A549 (cell line): Measurements from ENCODE around the gene CUL4B. TPM values are rescaled to one million over a fixed set of nuclear protein-coding genes. Genes with fewer than 3 reads are reported as not detected.
"Not testable (repeated sequence)": the region's sequence is repeated elsewhere in the genome, so short reads cannot be mapped to it uniquely, and the experiment has no call there.

Experiments used
- ATAC-seq, 2 experiments: fragments of 200-7000 bp in 1 of 2; fragments of >200 bp in 1 of 2; cut with Nextera tagmentation in 1 of 2; cut with Tn5 transposase in 1 of 2; 3 replicates each; pipeline versions ENCODE4 v1.8.0 to v1.9.1; 2018 to 2020; ENCODE audit warnings: mild to moderate bottlenecking in 1 of 2, moderate library complexity in 1 of 2
- CTCF ChIA-PET: fragments of 300-600 bp; sonication (Branson Sonifier 250); formaldehyde crosslinking; extraction: SDS; loops from one replicate; lab custom pipeline; 2021; ENCODE audit warnings: antibody characterized with exemption, inconsistent platforms; lab: Yijun Ruan, JAX
- POLR2A ChIA-PET: fragments of 350-600 bp; formaldehyde crosslinking; extraction: SDS; loops from one replicate; lab custom pipeline; 2021; ENCODE audit warnings: antibody characterized with exemption, inconsistent platforms; lab: Yijun Ruan, JAX
- DNase-seq, 2 experiments: peaks; one replicate each; pipeline versions ENCODE4 v3.0.0 to v3.0.0-alpha.2; 2011 to 2016; ENCODE audit warnings: low read depth in 1 of 2, low spot score in 1 of 2
- FAIRE-seq: peaks from 2 replicates; lab custom pipeline; 2011; peaks lifted over from hg19 to GRCh38; lab: Jason Lieb, UNC
- H3K27ac ChIP-seq, 2 experiments: fragments of >200 bp; sonication (Bioruptor Twin); formaldehyde crosslinking; 3 replicates each; pipeline ENCODE4 v1.5.1; 2016 to 2017
- H3K4me1 ChIP-seq: fragments of >200 bp; sonication (Bioruptor Twin); formaldehyde crosslinking; 3 replicates; pipeline ENCODE4 v1.6.1; 2016
- H3K4me2 ChIP-seq: fragments of >200 bp; sonication (Bioruptor Twin); formaldehyde crosslinking; 3 replicates; pipeline ENCODE4 v1.6.1; 2016
- H3K4me3 ChIP-seq: fragments of >200 bp; sonication (Bioruptor Twin); formaldehyde crosslinking; 3 replicates; pipeline ENCODE4 v1.5.1; 2016
- H3K9me3 ChIP-seq: fragments of >200 bp; sonication (Bioruptor Twin); formaldehyde crosslinking; 3 replicates; pipeline ENCODE4 v1.6.1; 2016
- BHLHE40 ChIP-seq: IDR thresholded peaks from 2 replicates; pipeline ENCODE4 v1.6.1; 2012; ENCODE audit warnings: low read depth, low read length, inconsistent platforms
- CBX2 ChIP-seq: fragments of 200-600 bp; sonication (generic); IDR thresholded peaks from 2 replicates; pipeline ENCODE4 v1.6.1; 2016; ENCODE audit warnings: low read depth, mild to moderate bottlenecking, borderline replicate concordance
- CEBPB ChIP-seq, 2 experiments: fragments of >200 bp in 1 of 2; sonication (Bioruptor Twin) in 1 of 2; formaldehyde crosslinking in 1 of 2; IDR thresholded peaks; 2 replicates each; pipeline ENCODE4 v1.6.1; 2012 to 2016
- EHMT2 ChIP-seq: fragments of 200-600 bp; sonication (generic); IDR thresholded peaks from 2 replicates; pipeline ENCODE4 v1.6.1; 2016; ENCODE audit warnings: antibody characterized with exemption, low read depth, mild to moderate bottlenecking, moderate library complexity
- FOXS1 ChIP-seq: fragments of 250-450 bp; sonication (Bioruptor Pico); IDR thresholded peaks from 2 replicates; pipeline ENCODE4 v1.5.0; 2020; ENCODE audit warnings: mild to moderate bottlenecking, moderate library complexity
- HEYL ChIP-seq: fragments of 250-450 bp; sonication (Bioruptor Pico); IDR thresholded peaks from 2 replicates; pipeline ENCODE4 v1.8.0; 2021; ENCODE audit warnings: mild to moderate bottlenecking, moderate library complexity
- KDM1A ChIP-seq: fragments of 200-600 bp; sonication (generic); IDR thresholded peaks from 2 replicates; pipeline ENCODE4 v1.6.1; 2016; ENCODE audit warnings: low read depth, mild to moderate bottlenecking
- KDM5A ChIP-seq: fragments of 200-600 bp; sonication (generic); IDR thresholded peaks from 2 replicates; pipeline ENCODE4 v1.6.1; 2016; ENCODE audit warnings: antibody characterized with exemption, mild to moderate bottlenecking
- NR3C1 ChIP-seq: fragments of >200 bp; sonication (Bioruptor Twin); formaldehyde crosslinking; IDR thresholded peaks from 3 replicates; pipeline ENCODE4 v1.6.1; 2017
- POLR2A ChIP-seq: IDR thresholded peaks from 2 replicates; pipeline ENCODE4 v1.6.1; 2012; ENCODE audit warnings: mild to moderate bottlenecking, low read length
- POLR2AphosphoS2 ChIP-seq: conservative IDR thresholded peaks from 2 replicates; pipeline ENCODE4 v1.6.1; 2012; ENCODE audit warnings: low read length, improper control_type of control experiment, inconsistent platforms
- RAD21 ChIP-seq, 2 experiments: fragments of >200 bp in 1 of 2; sonication (Bioruptor Twin) in 1 of 2; formaldehyde crosslinking in 1 of 2; IDR thresholded peaks in 1 of 2; conservative IDR thresholded peaks in 1 of 2; 2 replicates in 1 of 2; 3 replicates in 1 of 2; pipeline ENCODE4 v1.6.1; 2012 to 2018; ENCODE audit warnings: inconsistent platforms in 1 of 2
- RCOR1 ChIP-seq: fragments of 150-350 bp; IDR thresholded peaks from 2 replicates; pipeline ENCODE4 v1.6.1; 2014; ENCODE audit warnings: antibody characterized with exemption, low read length, low read depth
- SMC3 ChIP-seq: fragments of >200 bp; sonication (Bioruptor Twin); formaldehyde crosslinking; IDR thresholded peaks from 3 replicates; pipeline ENCODE4 v1.6.1; 2018; ENCODE audit warnings: inconsistent platforms
- SREBF2 ChIP-seq: fragments of 450-650 bp; IDR thresholded peaks from 2 replicates; pipeline ENCODE4 v1.6.1; 2014; ENCODE audit warnings: mild to moderate bottlenecking, moderate library complexity
- TFCP2L1 ChIP-seq: fragments of 250-450 bp; sonication (Bioruptor Pico); IDR thresholded peaks from 2 replicates; pipeline ENCODE4 v1.5.0; 2021; ENCODE audit warnings: mild to moderate bottlenecking
- TP53 ChIP-seq: fragments of 250-450 bp; sonication (Bioruptor Pico); IDR thresholded peaks from 2 replicates; pipeline ENCODE4 v1.5.0; 2021; ENCODE audit warnings: mild to moderate bottlenecking, moderate library complexity
- ZC3H11A ChIP-seq: fragments of 450-650 bp; IDR thresholded peaks from 2 replicates; pipeline ENCODE4 v1.6.1; 2014; ENCODE audit warnings: antibody characterized with exemption, mild to moderate bottlenecking
- WGBS: methylation state at CpG from one replicate; pipeline ENCODE4 v1.1.6; 2017; ENCODE audit errors: missing lambda C conversion rate; 5-methylcytosine and 5-hydroxymethylcytosine counted together
- polyA plus RNA-seq, 4 experiments: library from polyadenylated mRNA; depleted of rRNA in 3 of 4; stranded (reverse); fragments of >200 nt; fragmentation: RNase III in 1 of 4; extraction: RNeasy Plus Mini Kit Qiagen cat#74134 plus additional on column Dnase treatment in 1 of 4; gene quantifications; 2 replicates in 3 of 4; 3 replicates in 1 of 4; pipeline ENCODE4 v1.2.3, GENCODE V29; 2011 to 2017
- TF ChIP-seq, protein P1 (sequence below): fragments of >200 bp; sonication (Bioruptor Twin); formaldehyde crosslinking; IDR thresholded peaks from 3 replicates; pipeline ENCODE4 v1.5.1; 2016
- TF ChIP-seq, protein P2 (sequence below): fragments of 450-650 bp; IDR thresholded peaks from 2 replicates; pipeline ENCODE4 v1.6.1; 2014; ENCODE audit warnings: antibody characterized with exemption
- TF ChIP-seq, protein P3 (sequence below): fragments of 200-600 bp; sonication (generic); IDR thresholded peaks from 2 replicates; pipeline ENCODE4 v1.6.1; 2016; ENCODE audit warnings: antibody characterized with exemption, mild to moderate bottlenecking, moderate library complexity

Gene CUL4B
- polyA plus RNA-seq, 2 of the 4 experiments (the other 2 are of a cell fraction): 36.7 to 55.0 TPM

DNA sequence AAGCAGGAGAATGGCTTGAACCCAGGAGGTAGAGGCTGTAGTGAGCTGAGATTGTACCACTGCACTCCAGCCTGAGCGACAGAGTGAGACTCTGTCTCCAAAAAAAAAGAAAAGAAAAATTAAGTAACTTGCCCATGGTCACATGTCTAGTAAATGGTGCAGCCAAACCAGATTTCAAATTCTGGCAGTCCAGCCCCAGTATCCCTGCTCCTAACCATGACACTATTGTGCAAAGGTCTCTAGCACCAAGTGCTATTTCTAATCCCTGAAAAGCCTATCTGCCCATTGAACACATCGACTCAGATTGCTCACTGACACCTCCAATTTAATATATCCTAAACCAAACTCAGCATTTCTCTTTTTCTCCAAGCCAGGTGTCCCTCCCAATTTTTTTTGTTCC is 84.0 kb downstream of the CUL4B start:
- POLR2A ChIA-PET: no interaction called here
- 48% methylated on average over 2 of the region's 2 CpGs for WGBS
- TF ChIP-seq POLR2A (no peak), NR3C1 (no peak), CBX2 (no peak), POLR2AphosphoS2 (no peak), HEYL (CRISPR knock-in tag) (no peak), TFCP2L1 (CRISPR knock-in tag) (no peak), EHMT2 (no peak), BHLHE40 (no peak), RCOR1 (no peak), SREBF2 (no peak), KDM5A (no peak), FOXS1 (CRISPR knock-in tag) (no peak), RAD21 (conservative IDR thresholded peaks at IDR 0.05 in 1 of 2, IDR thresholded peaks at IDR 0.05 in 1 of 2) (no peak), SMC3 (no peak), ZC3H11A (no peak), KDM1A (no peak), TP53 (no peak)
- TF ChIP-seq, protein P1, sequence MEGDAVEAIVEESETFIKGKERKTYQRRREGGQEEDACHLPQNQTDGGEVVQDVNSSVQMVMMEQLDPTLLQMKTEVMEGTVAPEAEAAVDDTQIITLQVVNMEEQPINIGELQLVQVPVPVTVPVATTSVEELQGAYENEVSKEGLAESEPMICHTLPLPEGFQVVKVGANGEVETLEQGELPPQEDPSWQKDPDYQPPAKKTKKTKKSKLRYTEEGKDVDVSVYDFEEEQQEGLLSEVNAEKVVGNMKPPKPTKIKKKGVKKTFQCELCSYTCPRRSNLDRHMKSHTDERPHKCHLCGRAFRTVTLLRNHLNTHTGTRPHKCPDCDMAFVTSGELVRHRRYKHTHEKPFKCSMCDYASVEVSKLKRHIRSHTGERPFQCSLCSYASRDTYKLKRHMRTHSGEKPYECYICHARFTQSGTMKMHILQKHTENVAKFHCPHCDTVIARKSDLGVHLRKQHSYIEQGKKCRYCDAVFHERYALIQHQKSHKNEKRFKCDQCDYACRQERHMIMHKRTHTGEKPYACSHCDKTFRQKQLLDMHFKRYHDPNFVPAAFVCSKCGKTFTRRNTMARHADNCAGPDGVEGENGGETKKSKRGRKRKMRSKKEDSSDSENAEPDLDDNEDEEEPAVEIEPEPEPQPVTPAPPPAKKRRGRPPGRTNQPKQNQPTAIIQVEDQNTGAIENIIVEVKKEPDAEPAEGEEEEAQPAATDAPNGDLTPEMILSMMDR: no peak
- TF ChIP-seq, protein P2, sequence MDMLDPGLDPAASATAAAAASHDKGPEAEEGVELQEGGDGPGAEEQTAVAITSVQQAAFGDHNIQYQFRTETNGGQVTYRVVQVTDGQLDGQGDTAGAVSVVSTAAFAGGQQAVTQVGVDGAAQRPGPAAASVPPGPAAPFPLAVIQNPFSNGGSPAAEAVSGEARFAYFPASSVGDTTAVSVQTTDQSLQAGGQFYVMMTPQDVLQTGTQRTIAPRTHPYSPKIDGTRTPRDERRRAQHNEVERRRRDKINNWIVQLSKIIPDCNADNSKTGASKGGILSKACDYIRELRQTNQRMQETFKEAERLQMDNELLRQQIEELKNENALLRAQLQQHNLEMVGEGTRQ: no peak
- TF ChIP-seq, protein P3, sequence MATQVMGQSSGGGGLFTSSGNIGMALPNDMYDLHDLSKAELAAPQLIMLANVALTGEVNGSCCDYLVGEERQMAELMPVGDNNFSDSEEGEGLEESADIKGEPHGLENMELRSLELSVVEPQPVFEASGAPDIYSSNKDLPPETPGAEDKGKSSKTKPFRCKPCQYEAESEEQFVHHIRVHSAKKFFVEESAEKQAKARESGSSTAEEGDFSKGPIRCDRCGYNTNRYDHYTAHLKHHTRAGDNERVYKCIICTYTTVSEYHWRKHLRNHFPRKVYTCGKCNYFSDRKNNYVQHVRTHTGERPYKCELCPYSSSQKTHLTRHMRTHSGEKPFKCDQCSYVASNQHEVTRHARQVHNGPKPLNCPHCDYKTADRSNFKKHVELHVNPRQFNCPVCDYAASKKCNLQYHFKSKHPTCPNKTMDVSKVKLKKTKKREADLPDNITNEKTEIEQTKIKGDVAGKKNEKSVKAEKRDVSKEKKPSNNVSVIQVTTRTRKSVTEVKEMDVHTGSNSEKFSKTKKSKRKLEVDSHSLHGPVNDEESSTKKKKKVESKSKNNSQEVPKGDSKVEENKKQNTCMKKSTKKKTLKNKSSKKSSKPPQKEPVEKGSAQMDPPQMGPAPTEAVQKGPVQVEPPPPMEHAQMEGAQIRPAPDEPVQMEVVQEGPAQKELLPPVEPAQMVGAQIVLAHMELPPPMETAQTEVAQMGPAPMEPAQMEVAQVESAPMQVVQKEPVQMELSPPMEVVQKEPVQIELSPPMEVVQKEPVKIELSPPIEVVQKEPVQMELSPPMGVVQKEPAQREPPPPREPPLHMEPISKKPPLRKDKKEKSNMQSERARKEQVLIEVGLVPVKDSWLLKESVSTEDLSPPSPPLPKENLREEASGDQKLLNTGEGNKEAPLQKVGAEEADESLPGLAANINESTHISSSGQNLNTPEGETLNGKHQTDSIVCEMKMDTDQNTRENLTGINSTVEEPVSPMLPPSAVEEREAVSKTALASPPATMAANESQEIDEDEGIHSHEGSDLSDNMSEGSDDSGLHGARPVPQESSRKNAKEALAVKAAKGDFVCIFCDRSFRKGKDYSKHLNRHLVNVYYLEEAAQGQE: no peak
- CTCF ChIA-PET: interaction anchor here (1.1 to 1.5 kb wide), 3 partner anchors 9 to 294 kb away, joined by 3 to 7 read pairs (median 3); no protein-coding TSS in a partner anchor
- no peak for ATAC-seq
- Histone ChIP-seq H3K4me2 (no peak overlapping the region), H3K4me3 (no peak overlapping the region), H3K9me3 (no peaks in the 10 kb centered on the region), H3K27ac (no peak overlapping the region), H3K4me1 (no peaks in the 10 kb centered on the region)
- no peak for DNase-seq
- no peak for FAIRE-seq

DNA sequence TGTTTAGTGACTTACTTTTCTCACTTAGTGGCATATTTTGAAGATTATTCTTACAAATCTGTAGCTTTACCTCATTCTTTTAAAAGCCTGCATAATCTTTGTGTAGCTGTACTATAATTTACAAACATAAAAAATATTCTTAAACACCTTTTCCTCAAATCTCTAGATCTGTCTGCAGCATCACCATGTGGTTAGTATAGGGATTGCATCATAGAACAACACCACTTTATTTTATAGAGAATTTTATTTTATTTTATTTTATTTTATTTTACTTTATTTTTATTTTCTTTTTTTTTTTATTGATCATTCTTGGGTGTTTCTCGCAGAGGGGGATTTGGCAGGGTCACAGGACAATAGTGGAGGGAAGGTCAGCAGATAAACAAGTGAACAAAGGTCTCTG is 85.3 kb downstream of the CUL4B start:
- WGBS: 0% methylated on average over 1 of the region's 1 CpG
- peak; percentile 13 to 17 for DNase-seq
- H3K9me3 ChIP-seq: not testable (repeated sequence)

More for the DNA sequence above, 85.3 kb downstream of the CUL4B start:
- ATAC-seq, POLR2A ChIA-PET, H3K4me1 ChIP-seq, H3K4me2 ChIP-seq, H3K27ac ChIP-seq, FAIRE-seq, H3K4me3 ChIP-seq: not testable (repeated sequence)
- CTCF ChIA-PET: interaction anchor here (0.9 to 1.5 kb wide), 5 partner anchors 10 to 295 kb away, joined by 3 to 5 read pairs (median 4); no protein-coding TSS in a partner anchor
- TF ChIP-seq RAD21 (conservative IDR thresholded peaks at IDR 0.05 in 1 of 2, IDR thresholded peaks at IDR 0.05 in 1 of 2) (peak; percentile 47 to 54; a peak in 4 of 5 replicates), CEBPB (IDR thresholded peaks at IDR 0.05) (0 out of 4 replicates have a peak, but pooled peaks have one; percentile 17 to 41), SMC3 (peak; percentile 40; the same call in 2 of the 3 replicates)
- TF ChIP-seq, protein P1: peak; percentile 46
